ENCODE measurements around the gene OGFR.

The OGFR gene

GRCh38 chr20:62801284-62802010 lies 3.2 kb upstream of the OGFR start:
- DNase-seq: no peak
- no peaks in the 10 kb centered on the region for H3K27me3 ChIP-seq (ENCODE audit: insufficient read depth, low read depth, severe bottlenecking)
- H3K27ac ChIP-seq: no peak overlapping the region
- no peaks in the 10 kb centered on the region for H3K9me3 ChIP-seq (ENCODE audit: severe bottlenecking)
- peaks cover 47% of the 10 kb centered on the region for H3K36me3 ChIP-seq
- H3K4me3 ChIP-seq (ENCODE audit: low read depth, low read length): no peak overlapping the region
- TF ChIP-seq CTCF (IDR thresholded peaks at IDR 0.05; ENCODE audit: low read depth, low read length): no peak

- TF ChIP-seq CTCF (IDR thresholded peaks at IDR 0.05; ENCODE audit: low read depth, low read length): no peak
- no peaks in the 10 kb centered on the region for H3K9me3 ChIP-seq (ENCODE audit: severe bottlenecking)
- peaks cover 49% of the 10 kb centered on the region for H3K36me3 ChIP-seq
- H3K4me3 ChIP-seq (ENCODE audit: low read depth, low read length): no peak overlapping the region
- H3K27me3 ChIP-seq (ENCODE audit: insufficient read depth, low read depth, severe bottlenecking): no peaks in the 10 kb centered on the region
- DNase-seq: no peak
- H3K27ac ChIP-seq: no peak overlapping the region
Measured at GRCh38 chr20:62802026-62802712, 2.5 kb upstream of the OGFR start.

GRCh38 chr20:62804021-62804626 lies 511 bp upstream of the OGFR start:
- no peak overlapping the region for H3K27ac ChIP-seq
- peak overlapping the region; percentile 47 for H3K4me3 ChIP-seq (ENCODE audit: low read depth, low read length)
- H3K27me3 ChIP-seq (ENCODE audit: insufficient read depth, low read depth, severe bottlenecking): no peaks in the 10 kb centered on the region
- no peak for TF ChIP-seq CTCF (IDR thresholded peaks at IDR 0.05; ENCODE audit: low read depth, low read length)
- DNase-seq: no peak
- no peaks in the 10 kb centered on the region for H3K9me3 ChIP-seq (ENCODE audit: severe bottlenecking)
- peaks cover 48% of the 10 kb centered on the region for H3K36me3 ChIP-seq

- Histone ChIP-seq H3K4me3 (ENCODE audit: low read depth, low read length) (peak overlapping the region; percentile 62), H3K36me3 (peaks cover 48% of the 10 kb centered on the region), H3K27me3 (ENCODE audit: insufficient read depth, low read depth, severe bottlenecking) (no peaks in the 10 kb centered on the region), H3K9me3 (ENCODE audit: severe bottlenecking) (no peaks in the 10 kb centered on the region), H3K27ac (peak overlapping the region; percentile 73)
- no peak for DNase-seq
- no peak for TF ChIP-seq CTCF (IDR thresholded peaks at IDR 0.05; ENCODE audit: low read depth, low read length)
Measured at GRCh38 chr20:62805155-62805710, 598 bp downstream of the OGFR start.

- no peak for TF ChIP-seq CTCF (IDR thresholded peaks at IDR 0.05; ENCODE audit: low read depth, low read length)
- H3K4me3 ChIP-seq (ENCODE audit: low read depth, low read length): peak overlapping the region; percentile 62
- no peaks in the 10 kb centered on the region for H3K27me3 ChIP-seq (ENCODE audit: insufficient read depth, low read depth, severe bottlenecking)
- H3K9me3 ChIP-seq (ENCODE audit: severe bottlenecking): no peaks in the 10 kb centered on the region
- peak overlapping the region; percentile 21 for H3K27ac ChIP-seq
- H3K36me3 ChIP-seq: peaks cover 48% of the 10 kb centered on the region
- no peak for DNase-seq
Measured at GRCh38 chr20:62805711-62806382, 1.2 kb downstream of the OGFR start.
